ENCODE data around the gene ABI1.

The ABI1 gene

GRCh38 chr10:26844396-26844975 lies 16.3 kb downstream of the ABI1 start:
- H3K4me3 ChIP-seq (ENCODE audit: low read length), result no peak overlapping the region
- no peak for DNase-seq (ENCODE audit: low read depth)
- no peak for TF ChIP-seq CTCF (conservative IDR thresholded peaks at IDR 0.05; ENCODE audit: low read depth, low read length)

- no peak for DNase-seq (ENCODE audit: low read depth)
- no peak for TF ChIP-seq CTCF (conservative IDR thresholded peaks at IDR 0.05; ENCODE audit: low read depth, low read length)
- H3K4me3 ChIP-seq (ENCODE audit: low read length), result no peak overlapping the region
Observed at GRCh38 chr10:26843736-26844135, 17.0 kb downstream of the ABI1 start.

- H3K4me3 ChIP-seq (ENCODE audit: low read length), result no peak overlapping the region
- TF ChIP-seq CTCF (conservative IDR thresholded peaks at IDR 0.05; ENCODE audit: low read depth, low read length), result no peak
- no peak for DNase-seq (ENCODE audit: low read depth)
Observed at GRCh38 chr10:26841733-26842317, 18.9 kb downstream of the ABI1 start.

GRCh38 chr10:26840938-26841732 lies 19.6 kb downstream of the ABI1 start:
- TF ChIP-seq CTCF (conservative IDR thresholded peaks at IDR 0.05; ENCODE audit: low read depth, low read length), result no peak
- no peak for DNase-seq (ENCODE audit: low read depth)
- H3K4me3 ChIP-seq (ENCODE audit: low read length), result no peak overlapping the region

- TF ChIP-seq CTCF (conservative IDR thresholded peaks at IDR 0.05; ENCODE audit: low read depth, low read length), result no peak
Observed at GRCh38 chr10:26839966-26840627, 20.7 kb downstream of the ABI1 start.

GRCh38 chr10:26837139-26837538 lies 23.6 kb downstream of the ABI1 start:
- DNase-seq (ENCODE audit: low read depth), result no peak
- H3K4me3 ChIP-seq (ENCODE audit: low read length), result no peak overlapping the region
- TF ChIP-seq CTCF (conservative IDR thresholded peaks at IDR 0.05; ENCODE audit: low read depth, low read length), result no peak

More at GRCh38 chr10:26839966-26840627, 20.7 kb downstream of the ABI1 start:
- no peak for DNase-seq (ENCODE audit: low read depth)
- H3K4me3 ChIP-seq (ENCODE audit: low read length), result no peak overlapping the region
